HuH-7 (cell line): ENCODE results near the gene HOXC5.

Experiments used
- DNase-seq: peaks from one replicate; pipeline ENCODE4 v3.0.0; 2011; ENCODE audit warnings: low spot score

HOXC5 gene

GRCh38 chr12:54047160-54047963, 14.5 kb downstream of the HOXC5 start:
- DNase-seq, result no peak

- no peak for DNase-seq
These were observed 15.1 kb downstream of the HOXC5 start for GRCh38 chr12:54047964-54048303.

- DNase-seq, result no peak
These were observed 15.7 kb downstream of the HOXC5 start for GRCh38 chr12:54048406-54049093.

- no peak for DNase-seq
These were observed 16.3 kb downstream of the HOXC5 start for GRCh38 chr12:54049108-54049507.

- no peak for DNase-seq
These were observed 17.6 kb downstream of the HOXC5 start for GRCh38 chr12:54050482-54050810.

- DNase-seq, result peak; percentile 64
These were observed 18.4 kb downstream of the HOXC5 start for GRCh38 chr12:54051026-54051842.

GRCh38 chr12:54051874-54052437, 19.1 kb downstream of the HOXC5 start:
- DNase-seq, result peak; percentile 67

- peak; percentile 49 for DNase-seq
These were observed 19.7 kb downstream of the HOXC5 start for GRCh38 chr12:54052438-54053002.

- peak; percentile 72 for DNase-seq
These were observed 20.3 kb downstream of the HOXC5 start for GRCh38 chr12:54053003-54053750.

GRCh38 chr12:54053751-54054741, 21.2 kb downstream of the HOXC5 start, which contains the start of gene HOXC4:
TSS of gene HOXC4 (plus strand) at chr12:54053835. CDS start at chr12:54053923, 88 bp downstream.
- peak; percentile 92 for DNase-seq

GRCh38 chr12:54054742-54055194, 21.9 kb downstream of the HOXC5 start:
- DNase-seq, result no peak

GRCh38 chr12:54055552-54055951, 22.7 kb downstream of the HOXC5 start:
- DNase-seq, result no peak

- DNase-seq, result no peak
These were observed 23.3 kb downstream of the HOXC5 start for GRCh38 chr12:54056110-54056509.

GRCh38 chr12:54058128-54058768, 25.4 kb downstream of the HOXC5 start:
- no peak for DNase-seq

- DNase-seq, result no peak
These were observed 26.8 kb downstream of the HOXC5 start for GRCh38 chr12:54059668-54060067.

GRCh38 chr12:54060174-54060974, 27.5 kb downstream of the HOXC5 start:
- DNase-seq, result no peak

GRCh38 chr12:54060975-54061778, 28.3 kb downstream of the HOXC5 start:
- no peak for DNase-seq

- no peak for DNase-seq
These were observed 32.8 kb downstream of the HOXC5 start for GRCh38 chr12:54065677-54066076.
